Left forelimb (tissue), 1 donor: ENCODE measurements around the gene DTNB.

Experiments
- DNase-seq: peaks from one replicate; pipeline ENCODE4 v3.0.0-alpha.2; 2018; ENCODE audit warnings: low spot score

Gene DTNB

DNA sequence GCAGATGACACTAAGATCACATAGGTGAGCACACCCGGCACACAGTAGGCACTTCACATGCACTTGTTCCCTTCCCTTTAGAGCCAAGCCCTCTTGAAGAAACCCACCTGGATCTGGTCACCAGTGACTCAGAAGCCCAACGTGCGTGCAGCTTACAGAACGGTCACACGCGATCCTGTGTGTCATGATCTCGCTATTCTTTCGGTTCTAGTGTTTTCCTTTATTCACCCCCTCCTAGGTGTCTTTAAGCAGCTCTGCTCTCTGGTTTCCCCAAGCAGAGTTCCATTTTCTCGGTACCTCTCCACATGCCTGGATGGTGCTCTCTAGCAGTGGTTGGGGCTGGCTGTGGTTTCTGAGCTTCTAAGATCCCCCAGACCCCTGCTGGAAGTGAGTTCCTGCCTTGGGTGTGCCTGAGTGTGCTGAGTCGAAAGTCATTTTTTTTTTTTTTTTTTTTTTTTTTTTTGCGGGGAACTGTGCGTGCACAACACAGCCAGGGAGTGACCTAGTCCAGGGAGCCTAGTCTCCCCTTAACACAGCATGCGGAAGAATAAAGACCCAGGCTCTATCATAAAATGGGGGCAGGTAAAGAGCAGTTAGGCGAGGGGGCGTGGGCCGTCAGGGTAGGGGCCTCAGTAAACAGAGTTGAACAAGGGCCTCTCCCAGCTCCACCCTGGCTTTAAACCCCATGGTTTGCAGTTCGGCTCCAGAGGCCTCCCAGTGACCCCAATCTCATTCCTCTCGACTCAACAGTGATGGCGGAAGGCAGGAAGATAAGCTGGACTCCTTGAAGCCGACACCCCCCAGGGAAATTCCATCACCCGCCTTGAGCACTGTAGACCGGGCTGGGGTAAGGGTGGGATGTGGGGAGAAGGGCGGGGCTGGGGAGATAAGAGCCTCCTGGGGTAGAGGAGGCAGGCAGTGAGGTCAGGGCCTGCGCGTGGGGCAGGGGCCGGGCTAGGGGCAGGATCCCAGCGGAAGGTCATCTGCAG, 301.8 kb downstream of the DTNB start:
- DNase-seq = no peak

DNA sequence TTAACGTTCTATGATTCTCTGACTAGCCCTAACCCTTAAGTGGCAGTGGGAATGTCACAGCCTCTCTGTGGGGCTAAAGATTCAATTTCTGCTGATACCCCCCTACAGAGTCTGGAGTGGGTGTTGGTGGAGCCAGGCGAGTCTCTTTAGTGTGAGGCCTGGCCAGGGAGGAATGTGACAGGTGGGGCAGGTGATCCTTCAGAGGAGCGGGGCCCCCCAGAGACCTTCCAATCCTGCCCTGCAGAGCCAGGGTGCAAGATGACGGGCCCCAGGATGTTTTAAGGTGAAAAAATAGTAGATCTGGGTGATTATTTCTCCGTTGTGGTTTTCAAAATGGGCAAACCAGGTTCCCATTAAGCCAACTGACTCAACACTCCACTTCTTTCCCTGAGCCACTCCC, 303.5 kb downstream of the DTNB start:
- DNase-seq = no peak

DNA sequence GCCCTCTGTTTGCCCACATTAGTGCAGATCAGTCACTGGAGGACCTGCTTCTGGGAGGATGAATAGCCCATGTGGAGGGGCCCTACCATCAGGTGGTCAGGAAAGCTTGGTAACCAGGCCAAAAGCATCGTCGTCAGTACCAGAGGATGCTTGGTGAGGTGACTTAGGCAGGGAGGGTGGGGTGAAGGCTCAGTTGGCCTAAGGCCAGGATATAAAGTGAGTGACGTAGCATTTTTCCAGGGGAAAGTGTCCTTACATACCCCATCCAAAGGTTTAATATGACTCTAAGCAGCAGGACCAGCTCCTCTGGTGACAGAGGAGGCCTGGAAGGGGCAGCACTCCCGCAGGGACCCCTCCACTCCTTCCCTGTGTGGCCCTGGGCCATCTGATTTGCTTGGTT, 303.9 kb downstream of the DTNB start:
- DNase-seq = no peak

DNA sequence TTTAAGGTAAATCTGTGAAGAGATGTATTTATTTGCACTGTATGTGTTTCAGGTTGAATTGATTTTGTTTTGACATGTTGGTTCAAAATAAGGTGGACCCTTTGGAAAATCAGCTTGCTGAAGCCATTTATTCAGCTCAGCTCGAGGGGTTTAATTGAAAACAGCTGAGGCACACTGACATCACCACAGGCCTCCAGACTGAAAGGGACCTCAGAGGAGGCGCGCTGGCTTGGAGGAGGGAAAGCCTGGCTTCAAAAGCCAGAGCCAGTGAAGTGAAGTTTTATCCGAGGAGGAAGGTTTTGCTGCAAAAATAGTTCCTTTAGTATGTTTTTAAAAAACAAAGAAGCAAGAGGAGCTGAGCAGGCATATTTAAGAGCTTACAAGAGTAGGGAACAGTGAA, 304.7 kb downstream of the DTNB start:
- no peak for DNase-seq

DNA sequence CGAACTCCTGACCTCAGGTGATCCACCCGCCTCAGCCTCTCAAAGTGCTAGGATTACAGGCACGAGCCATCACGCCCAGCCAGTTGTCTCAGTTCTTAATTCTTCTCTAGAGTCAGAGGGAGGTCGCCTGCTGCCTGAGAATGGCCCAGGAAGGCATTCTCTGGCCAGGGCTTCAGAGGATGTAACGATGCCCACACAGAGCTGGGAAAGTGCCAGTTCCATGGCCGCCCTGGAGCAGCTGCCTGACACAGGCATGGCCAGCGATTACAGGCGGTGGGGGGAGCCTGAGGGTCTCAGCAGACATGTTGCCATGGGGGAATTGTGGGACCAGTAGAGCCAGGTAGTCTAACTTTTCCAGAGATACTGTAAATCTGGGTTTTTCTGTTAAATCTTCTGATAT, 306.1 kb downstream of the DTNB start:
- no peak for DNase-seq

DNA sequence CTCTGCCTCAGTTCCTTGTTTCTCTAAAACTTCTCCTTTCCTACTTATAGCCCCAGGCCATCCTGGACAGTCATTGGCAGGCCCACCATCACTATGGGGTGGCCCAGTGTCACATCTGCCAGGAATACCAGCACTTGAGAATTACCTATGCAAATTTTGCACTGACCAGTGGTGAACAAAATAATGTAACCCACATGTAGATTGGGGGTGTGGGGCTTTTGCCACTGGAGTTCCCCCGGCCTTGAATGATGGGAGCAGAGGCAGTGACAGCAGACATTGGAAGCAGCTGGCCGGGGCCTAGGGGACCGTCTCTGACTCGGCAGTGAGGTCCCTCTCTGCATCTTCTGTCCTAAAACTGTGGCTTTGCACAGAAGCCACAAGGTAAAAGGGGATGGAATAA, 306.7 kb downstream of the DTNB start:
- no peak for DNase-seq

DNA sequence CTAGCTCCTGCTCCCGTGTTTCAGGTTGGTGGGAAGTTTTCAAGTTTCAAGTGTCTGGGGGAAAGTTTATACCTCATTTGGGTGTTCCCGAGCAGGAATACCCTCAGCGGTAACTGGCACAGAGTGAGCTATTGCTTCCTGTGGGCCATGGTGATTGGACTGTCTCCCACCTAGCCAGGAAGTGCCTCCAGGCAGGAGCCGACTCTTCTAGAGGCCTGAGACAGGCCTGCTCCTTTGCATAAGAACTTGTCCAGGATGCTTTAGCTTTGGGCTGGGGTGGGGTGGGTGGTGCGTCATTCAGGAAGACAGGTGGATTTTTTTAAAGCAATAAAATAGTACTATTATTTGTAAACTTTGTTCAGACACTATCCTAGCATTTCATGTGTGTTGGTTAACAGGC, 308.1 kb downstream of the DTNB start:
- no peak for DNase-seq

DNA sequence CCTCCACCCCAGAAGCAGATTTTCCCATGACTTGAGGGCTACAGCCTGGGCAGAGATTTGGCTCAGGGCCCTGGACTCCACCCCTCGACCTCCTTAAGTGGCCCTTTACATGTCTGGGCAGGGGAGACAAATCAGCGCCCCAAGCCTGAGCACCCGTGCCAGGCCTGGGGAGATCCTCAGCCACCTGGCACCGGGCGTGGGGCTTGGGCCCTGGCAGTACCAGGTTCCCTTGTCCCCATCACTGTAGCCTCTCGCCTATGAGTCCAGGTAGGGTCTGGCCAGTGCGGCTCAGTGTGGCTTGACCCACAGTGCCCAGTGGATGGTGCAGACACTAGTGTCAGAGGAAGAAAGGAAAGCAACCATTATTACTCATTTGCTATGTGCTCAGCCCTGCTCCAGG, 309.6 kb downstream of the DTNB start:
- no peak for DNase-seq

DNA sequence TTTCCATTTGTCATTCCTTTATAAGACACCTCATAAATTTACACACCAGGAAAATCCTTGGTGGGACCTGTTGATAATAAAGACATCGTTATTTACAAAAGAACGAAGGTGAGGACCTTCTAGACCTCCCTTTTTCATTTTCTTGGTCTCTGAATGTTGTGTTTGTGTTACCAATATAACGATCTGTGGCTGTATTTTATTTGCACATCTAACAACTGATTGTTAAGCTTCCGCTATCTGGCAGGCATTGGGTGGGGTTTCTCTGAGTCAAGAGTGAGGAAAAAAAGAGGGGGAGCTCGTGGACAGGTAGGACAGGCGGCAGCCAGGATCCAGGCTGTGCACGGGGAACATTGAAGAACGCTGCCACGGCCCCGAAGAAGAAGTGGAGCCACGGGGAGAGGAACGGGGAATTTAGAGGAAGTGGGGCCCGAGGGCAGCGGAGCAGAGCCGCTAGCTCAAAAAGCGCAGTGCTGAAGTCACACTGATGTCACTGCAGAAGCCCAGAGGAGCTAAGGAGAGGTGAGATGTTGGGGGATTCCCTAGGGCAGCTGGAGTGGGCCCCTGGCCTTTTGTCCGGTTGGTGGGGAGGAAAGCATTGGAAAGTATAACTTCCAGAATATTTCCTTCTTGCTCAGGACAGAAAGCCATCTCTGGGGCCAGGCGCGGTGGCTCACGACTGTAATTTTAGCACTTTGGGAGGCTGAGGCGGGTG, 310.8 kb downstream of the DTNB start:
- DNase-seq = no peak

DNA sequence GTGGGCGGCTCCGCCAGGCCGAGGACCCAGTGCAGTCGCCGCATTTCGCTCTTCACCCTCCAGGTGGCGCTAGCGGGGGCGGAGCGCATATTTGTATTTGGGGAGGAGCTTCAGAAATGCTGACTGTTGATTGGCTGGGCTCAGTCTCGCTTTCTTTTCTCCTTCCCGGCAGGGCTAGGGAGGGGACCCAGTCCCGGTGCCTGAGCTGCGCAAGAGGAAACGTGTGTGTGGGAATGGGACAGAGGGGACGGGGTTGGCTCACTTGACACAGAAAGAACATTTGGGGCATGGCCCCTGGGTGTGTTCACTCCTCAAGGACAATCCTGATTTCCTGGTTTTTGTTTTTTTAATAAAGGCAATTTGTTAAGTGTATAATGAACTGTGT, 311.3 kb downstream of the DTNB start:
- peak; percentile 95 for DNase-seq

DNA sequence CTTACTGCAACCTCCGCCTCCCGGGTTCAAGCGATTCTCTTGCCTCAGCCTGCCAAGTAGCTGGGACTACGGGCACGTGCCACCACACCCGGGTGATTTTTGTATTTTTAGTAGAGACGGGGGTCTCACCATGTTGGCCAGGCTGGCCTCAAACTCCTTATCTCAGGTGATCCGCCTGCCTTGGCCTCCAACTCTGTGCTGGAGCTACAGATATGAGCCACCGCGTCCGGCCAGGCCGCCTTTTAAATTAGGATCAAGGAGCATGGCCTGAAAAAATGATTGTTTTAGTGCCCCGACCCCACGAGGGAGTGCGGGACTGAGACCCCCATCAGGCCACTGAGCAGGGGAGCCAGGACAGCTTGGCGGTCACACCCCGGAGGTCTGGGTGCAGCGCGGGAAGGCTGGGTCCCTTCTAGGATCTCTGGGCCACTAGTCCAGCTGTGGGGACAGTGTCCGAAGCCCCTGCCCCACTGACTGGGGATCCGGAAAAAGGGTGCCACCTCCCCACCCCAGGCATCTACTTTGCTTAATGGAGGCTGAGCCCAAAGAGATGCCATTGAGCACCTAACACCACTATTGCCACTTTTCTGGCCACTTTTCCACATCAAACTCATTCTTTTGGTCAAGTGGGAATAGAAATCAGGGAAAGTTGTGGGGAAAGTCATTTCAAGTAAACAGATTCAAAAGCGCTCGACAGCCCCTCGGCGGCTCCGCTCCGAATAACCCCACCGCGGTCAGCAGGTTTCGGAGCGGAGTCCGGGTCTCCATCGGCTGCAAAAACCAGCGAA, 311.9 kb downstream of the DTNB start:
- no peak for DNase-seq

DNA sequence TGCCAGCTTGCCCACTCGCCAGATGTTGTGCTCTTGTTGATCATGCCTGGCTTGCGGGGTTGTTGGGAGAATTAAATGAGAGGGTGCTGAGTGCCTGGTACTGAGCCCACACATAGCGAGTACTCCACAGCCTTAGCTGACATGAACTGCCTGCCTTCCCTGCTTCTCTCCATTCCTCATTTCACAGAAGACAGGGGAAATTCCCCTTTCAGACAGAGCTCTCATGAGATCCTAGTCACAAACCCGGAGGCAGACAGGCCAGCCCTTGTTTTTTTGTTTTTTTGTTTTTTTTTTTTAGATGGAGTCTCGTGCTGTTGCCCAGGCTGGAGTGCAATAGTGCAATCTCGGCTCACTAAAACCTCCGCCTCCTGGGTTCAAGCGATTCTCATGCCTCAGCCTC, 314.5 kb downstream of the DTNB start:
- no peak for DNase-seq

DNA sequence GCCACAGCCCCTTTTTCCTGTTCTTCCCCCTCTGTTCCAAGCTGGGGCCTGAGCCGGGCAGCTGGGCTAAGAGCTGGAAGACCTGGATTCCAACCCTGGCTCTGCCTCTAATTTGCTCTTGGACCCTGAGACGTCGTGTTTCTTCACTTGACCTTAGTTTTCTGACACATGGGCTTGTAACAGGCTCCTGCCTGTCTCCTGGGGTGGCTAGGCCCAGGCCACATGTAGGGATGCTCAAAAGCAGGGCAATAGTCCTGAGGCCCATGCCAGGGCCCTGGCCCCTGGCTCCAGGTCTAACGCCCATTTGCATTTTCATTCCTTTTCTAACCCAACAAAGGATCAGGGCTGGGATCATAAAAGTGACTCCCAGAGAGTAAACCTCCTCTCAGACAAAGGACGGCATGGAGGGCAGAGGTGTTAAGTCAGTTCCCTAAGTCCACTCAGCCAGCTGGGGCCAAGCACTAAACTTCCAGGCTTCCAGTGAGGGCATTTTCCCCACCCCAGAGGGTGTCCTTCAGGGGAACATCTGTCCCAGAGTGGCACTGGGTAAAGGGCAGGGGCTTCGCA, 315.0 kb downstream of the DTNB start:
- no peak for DNase-seq

DNA sequence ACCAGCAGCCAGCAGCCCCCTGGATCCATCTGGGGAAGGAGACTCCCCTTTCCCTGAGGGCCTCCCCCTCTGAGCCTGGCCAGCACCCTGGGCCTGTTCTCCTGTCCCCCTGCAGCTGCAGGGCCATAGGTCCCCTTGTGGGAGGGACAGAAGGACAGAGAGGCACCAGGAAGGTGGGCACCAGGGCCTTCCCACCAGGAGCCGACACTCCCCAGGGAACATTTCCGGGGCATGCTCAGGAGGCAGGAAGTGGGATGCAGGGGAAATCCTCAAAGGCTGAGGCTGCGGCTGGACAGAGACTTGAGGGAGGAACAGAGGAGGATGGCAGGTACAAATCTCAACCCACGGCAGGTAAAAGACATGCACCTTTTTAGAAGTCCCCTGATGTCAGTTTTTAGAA, 317.3 kb downstream of the DTNB start:
- no peak for DNase-seq

DNA sequence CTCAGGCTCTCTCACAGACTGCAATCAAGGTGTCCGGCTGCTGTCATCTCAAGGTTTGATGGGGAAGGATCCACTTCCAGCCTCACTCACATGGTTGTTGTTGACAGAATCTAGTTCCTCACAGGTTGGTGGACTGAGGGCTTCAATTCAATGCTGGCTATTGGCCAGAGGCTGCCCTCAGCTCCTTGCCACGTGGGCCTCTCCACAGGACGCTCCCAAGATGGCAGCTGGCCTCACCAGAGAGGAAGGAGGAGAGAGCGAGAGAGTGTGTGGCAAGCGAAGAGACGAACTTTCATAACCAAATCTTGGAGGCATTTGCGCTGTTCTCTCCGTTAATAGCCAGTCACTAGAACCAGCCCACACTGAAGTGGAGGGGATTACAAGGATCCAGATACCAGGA, 318.1 kb downstream of the DTNB start:
- no peak for DNase-seq

DNA sequence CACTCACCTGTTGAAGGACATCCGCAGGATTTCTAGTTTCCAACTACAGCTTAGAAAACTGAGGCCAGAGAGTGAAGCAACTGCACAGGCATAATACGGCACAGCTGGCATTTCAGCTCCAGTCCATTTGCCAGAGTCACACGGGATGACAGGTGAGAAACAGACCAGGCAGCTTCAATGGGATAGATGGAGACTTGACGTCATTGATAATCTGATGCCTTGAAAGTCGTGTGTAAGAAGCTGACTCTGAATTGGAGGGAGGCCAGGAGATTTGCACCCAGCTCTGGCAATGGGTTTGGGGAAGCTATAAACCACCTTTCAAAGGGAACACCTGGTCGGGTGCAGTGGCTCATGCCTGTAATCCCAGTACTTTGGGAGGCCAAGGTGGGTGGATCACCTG, 319.3 kb downstream of the DTNB start:
- no peak for DNase-seq

DNA sequence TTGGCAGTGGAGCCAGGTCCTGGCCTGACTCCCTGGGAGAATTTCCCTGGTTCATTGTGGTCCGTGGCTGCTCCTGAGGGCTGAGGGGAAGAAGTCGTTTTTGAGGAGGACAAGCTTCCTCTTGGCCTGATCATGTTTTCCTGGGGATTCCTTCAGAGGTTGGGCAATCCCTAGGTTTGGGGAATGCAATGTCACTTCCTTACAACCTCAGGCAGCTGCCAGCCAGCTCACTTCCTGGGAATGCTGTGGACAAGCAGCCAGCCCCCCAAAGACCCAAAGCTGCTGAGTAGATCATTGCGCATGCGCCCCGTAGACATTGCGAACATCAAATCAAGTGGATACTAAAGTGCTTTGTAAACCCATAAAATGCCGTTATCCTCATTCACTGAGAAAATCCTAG, 324.0 kb downstream of the DTNB start:
- no peak for DNase-seq

DNA sequence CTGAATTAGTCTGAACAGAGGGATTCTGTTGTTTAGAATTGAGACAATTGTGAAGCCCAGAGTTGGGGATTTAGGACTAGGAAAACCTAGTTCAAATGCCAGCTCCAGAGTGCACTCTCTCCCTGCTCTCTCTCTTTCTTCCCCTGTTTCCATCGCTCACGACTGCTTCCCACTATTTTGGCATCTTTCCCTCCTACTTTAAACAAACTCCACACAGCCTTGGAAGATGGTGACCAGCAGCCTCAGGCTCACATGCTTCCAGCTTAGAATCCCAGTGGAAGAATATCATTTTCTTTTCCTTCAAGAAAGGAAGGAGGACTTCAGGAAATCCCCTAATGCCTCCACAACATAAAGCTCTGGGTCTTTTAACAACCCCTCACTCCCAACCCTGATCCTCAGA, 325.5 kb downstream of the DTNB start:
- no peak for DNase-seq

DNA sequence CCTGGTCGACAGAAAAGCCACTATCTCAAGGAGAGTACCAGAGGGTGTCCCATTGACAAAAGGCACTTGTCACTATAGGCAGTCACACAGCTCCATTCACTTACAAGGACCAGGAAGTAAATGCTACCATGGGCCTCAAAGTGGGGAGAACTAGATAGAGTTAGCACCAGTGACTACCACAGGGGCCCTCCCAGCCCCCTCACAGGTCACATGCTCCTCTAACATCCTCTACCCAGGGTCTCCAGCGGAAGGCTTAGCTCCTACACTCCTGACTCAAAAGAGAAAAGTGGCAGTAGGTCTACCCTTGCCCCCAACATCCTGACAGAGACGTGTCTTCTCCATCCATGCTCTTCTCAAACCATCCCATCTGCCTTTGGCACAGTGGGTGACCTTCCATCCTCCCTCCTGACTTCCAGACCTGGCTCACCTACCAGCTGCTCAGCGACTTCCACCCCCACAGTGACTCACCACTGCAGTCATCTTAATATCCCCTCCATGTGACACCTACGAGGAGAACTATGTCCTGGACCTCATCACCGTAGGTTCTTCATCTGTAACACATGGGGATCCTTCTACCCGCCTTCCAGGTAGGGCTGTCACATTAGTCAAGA, 326.1 kb downstream of the DTNB start:
- DNase-seq = no peak

DNA sequence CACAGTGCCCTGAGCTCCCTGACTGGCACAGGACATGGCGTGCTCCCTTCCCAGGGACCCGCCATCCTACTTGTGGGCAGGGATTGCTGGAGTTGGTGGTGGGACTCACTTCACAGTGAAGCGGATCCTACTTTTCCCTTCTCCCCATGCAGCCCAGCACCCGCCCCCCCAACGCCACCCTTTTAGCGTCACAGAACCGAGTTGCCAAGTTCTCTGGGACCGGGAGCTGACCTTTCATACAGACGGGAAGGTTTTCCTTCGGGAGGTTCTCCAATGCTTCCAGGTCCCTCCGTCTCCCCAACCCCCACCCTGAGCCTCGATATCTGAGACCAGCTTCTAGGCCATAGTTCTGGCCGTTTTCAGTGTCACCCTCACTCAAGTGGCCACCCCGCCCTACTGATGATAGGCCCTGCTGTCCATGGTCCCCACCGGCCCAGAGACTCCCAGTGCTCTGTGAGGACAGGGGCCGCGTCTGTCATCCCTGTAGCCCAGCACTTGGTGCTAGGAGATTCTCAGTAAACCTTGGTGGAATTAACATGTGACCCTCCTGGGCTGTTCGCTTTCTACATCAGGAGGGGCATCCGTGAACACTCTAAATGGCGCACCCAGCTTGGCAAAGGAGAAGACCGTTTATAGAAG, 330.1 kb downstream of the DTNB start:
- no peak for DNase-seq
